Measurements from ENCODE around the gene TGFBRAP1. TPM values are rescaled to one million over a fixed set of nuclear protein-coding genes. Genes with fewer than 3 reads are reported as not detected.

Gene TGFBRAP1
- total and polyA plus RNA-seq, 9 of the 15 experiments (the other 6 are each of a cell fraction or from before 2014, with no cell fraction given) = 3.7 to 18.0 (median 11.0) TPM

DNA sequence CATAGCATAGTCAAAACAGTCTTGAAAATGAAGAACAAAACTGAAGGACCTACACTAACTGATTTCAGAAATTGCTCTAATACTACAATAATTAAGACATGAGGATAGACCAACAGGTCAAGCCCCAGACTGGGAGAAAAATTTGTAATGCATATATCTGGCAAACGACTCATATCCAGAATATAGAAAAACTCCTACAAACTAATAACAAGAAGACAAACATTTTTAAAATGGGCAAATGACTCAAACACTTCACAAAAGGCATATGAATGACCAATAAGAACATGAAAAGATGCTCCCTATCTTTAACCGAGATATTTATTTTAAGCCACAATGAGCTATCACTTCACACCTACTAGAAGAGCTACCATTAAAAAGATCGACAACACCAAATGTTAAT lies 14.2 kb downstream of the TGFBRAP1 start:
- POLR2A ChIA-PET = interaction anchor here (0.5 to 0.6 kb wide), 2 partner anchors 10 to 112 kb away, joined by 3 to 4 read pairs; no protein-coding TSS in a partner anchor

More for the DNA sequence above, 14.2 kb downstream of the TGFBRAP1 start:
- Histone ChIP-seq H3K79me2 (ENCODE audit: control insufficient read depth, insufficient read depth, low read length) (peaks cover 66% of the 10 kb centered on the region), H3K27ac (ENCODE audit: extremely low read depth, low read depth, low read length) (no peak overlapping the region), H2AFZ (ENCODE audit: low read depth, low read length) (no peak overlapping the region), H3K4me1 (replicated peaks in 1 of 2; ENCODE audit: control insufficient read depth in 2 of 2, insufficient read depth in 2 of 2, low read length in 2 of 2) (peaks cover 0 to 7% of the 10 kb centered on the region in 2 experiments; a peak in 2 of 5 replicates), H3K9me3 (replicated peaks; ENCODE audit: control insufficient read depth, insufficient read depth, low read depth, low read length) (no peaks in the 10 kb centered on the region), H3K27me3 (ENCODE audit: control insufficient read depth in 2 of 2, insufficient read depth in 2 of 2, low read length in 2 of 2) (no peaks in the 10 kb centered on the region), H3K4me3 (no peak overlapping the region), H4K20me1 (replicated peaks; ENCODE audit: control insufficient read depth, insufficient read depth, low read length) (no peaks in the 10 kb centered on the region), H3K36me3 (ENCODE audit: control insufficient read depth, insufficient read depth, low read length) (no peaks in the 10 kb centered on the region), H3K4me2 (ENCODE audit: insufficient read depth, low read length) (no peak overlapping the region), H3K9ac (ENCODE audit: insufficient read depth in 1 of 2, low read depth in 2 of 2, low read length in 2 of 2) (no peak overlapping the region), H3K9me1 (ENCODE audit: control insufficient read depth, insufficient read depth, low read length) (no peaks in the 10 kb centered on the region)
- BruUV-seq (replicated peaks) = no TSS peak
- FAIRE-seq = no peak
- 74% methylated on average over 3 of the region's 3 CpGs for WGBS (ENCODE audit: insufficient coverage, low coverage, missing lambda C conversion rate)
- intact Hi-C loops (cut with micrococcal nuclease) = no loop called here
- CTCF ChIA-PET (ENCODE audit: low intra/inter-chr PET ratio) = interaction anchor here (0.6 kb wide), 1 partner anchor 36 kb away, joined by 3 read pairs; no protein-coding TSS in a partner anchor
- DNase-seq (ENCODE audit: extremely low read depth in 1 of 4, low spot score in 3 of 4) = no peak
- no peak for TF ChIP-seq ZNF316 (IDR thresholded peaks at IDR 0.05)
- no peak for TF ChIP-seq RNF2 (IDR thresholded peaks at IDR 0.05)
- TF ChIP-seq ZNF696 (CRISPR knock-in tag; conservative IDR thresholded peaks at IDR 0.05) = no peak
- TF ChIP-seq RBM15 (IDR thresholded peaks at IDR 0.05; ENCODE audit: insufficient read depth, low read length) = no peak
- no peak for TF ChIP-seq SREBF1 (IDR thresholded peaks at IDR 0.05; ENCODE audit: borderline replicate concordance, low read depth, low read length)
- no peak for TF ChIP-seq BRD9 (IDR thresholded peaks at IDR 0.05; ENCODE audit: low read depth, partially characterized antibody)
- TF ChIP-seq CHCHD3 (CRISPR knock-in tag; IDR thresholded peaks at IDR 0.05) = no peak
- TF ChIP-seq, protein P1, sequence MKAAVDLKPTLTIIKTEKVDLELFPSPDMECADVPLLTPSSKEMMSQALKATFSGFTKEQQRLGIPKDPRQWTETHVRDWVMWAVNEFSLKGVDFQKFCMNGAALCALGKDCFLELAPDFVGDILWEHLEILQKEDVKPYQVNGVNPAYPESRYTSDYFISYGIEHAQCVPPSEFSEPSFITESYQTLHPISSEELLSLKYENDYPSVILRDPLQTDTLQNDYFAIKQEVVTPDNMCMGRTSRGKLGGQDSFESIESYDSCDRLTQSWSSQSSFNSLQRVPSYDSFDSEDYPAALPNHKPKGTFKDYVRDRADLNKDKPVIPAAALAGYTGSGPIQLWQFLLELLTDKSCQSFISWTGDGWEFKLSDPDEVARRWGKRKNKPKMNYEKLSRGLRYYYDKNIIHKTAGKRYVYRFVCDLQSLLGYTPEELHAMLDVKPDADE (conservative IDR thresholded peaks at IDR 0.05; ENCODE audit: control insufficient read depth, low read depth, low read length) = no peak
- TF ChIP-seq ZNF561 (CRISPR knock-in tag; conservative IDR thresholded peaks at IDR 0.05) = no peak
- no peak for TF ChIP-seq DDX20 (tag; IDR thresholded peaks at IDR 0.05; ENCODE audit: low read depth)
- no peak for TF ChIP-seq SMARCB1 (IDR thresholded peaks at IDR 0.05; ENCODE audit: insufficient read length, low read depth)
- no peak for TF ChIP-seq SRSF7 (optimal IDR thresholded peaks at IDR 0.05; ENCODE audit: low read depth, low read length)
- no peak for TF ChIP-seq CTBP1 (IDR thresholded peaks at IDR 0.05; ENCODE audit: borderline replicate concordance)
- no peak for TF ChIP-seq ARID1B (IDR thresholded peaks at IDR 0.05)
- no peak for TF ChIP-seq SLC30A9 (CRISPR knock-in tag; IDR thresholded peaks at IDR 0.05)
- TF ChIP-seq TFAM (CRISPR knock-in tag; conservative IDR thresholded peaks at IDR 0.05) = no peak
- no peak for TF ChIP-seq ZNF79 (CRISPR knock-in tag; IDR thresholded peaks at IDR 0.05; ENCODE audit: low read depth)
- no peak for TF ChIP-seq ZNF75A (CRISPR knock-in tag; IDR thresholded peaks at IDR 0.05)
- ATAC-seq = no peak
- in situ Hi-C loops (cut with MboI) = no loop called here
